Measurements from ENCODE around the gene STRN3.

The STRN3 gene

DNA sequence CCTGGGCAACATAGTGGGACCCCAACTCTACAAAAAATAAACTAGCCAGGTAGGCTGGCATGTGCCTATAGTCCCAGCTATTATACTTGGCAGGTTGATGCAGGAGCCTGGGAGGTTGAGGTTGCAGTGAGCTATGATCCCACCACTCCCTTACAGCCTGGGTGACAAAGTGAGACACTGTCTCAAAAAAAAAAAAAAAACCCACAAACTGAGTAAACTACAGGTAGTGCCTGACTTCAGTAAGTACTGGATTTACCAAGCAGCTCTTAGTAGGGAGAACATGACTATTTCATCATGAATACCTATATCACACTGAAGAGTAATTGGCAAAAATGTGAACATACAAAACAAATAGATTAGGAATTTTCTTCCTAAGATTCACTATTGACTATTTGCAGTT is 33.1 kb downstream of the STRN3 start:
- TF ChIP-seq, protein P1, sequence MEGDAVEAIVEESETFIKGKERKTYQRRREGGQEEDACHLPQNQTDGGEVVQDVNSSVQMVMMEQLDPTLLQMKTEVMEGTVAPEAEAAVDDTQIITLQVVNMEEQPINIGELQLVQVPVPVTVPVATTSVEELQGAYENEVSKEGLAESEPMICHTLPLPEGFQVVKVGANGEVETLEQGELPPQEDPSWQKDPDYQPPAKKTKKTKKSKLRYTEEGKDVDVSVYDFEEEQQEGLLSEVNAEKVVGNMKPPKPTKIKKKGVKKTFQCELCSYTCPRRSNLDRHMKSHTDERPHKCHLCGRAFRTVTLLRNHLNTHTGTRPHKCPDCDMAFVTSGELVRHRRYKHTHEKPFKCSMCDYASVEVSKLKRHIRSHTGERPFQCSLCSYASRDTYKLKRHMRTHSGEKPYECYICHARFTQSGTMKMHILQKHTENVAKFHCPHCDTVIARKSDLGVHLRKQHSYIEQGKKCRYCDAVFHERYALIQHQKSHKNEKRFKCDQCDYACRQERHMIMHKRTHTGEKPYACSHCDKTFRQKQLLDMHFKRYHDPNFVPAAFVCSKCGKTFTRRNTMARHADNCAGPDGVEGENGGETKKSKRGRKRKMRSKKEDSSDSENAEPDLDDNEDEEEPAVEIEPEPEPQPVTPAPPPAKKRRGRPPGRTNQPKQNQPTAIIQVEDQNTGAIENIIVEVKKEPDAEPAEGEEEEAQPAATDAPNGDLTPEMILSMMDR (IDR thresholded peaks at IDR 0.05; ENCODE audit: control insufficient read depth, extremely low read depth, insufficient read depth) = no peak
- DNase-seq (ENCODE audit: low read depth) = no peak

DNA sequence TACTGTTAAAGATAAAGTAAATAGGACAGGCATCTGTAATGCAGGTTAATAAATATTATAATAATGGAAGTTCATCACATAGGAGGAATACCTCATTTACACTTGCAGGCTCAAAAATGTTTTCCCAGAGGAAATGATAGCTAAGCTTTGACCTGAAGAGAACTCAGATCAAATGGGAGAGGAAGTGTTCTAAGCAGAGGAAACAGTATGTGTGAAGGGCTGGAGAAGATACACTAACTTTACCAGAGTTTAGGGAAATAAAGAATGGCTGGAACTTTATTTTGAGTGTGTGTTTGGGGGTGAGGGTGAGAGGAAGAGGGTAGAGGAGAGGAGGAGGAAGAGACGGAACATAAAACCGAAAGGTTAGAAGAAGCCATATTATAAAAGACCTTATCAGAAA is 34.8 kb downstream of the STRN3 start:
- no peak overlapping the region for H3K4me3 ChIP-seq (ENCODE audit: low read depth, low read length)
- TF ChIP-seq, protein P1 (IDR thresholded peaks at IDR 0.05; ENCODE audit: control insufficient read depth, extremely low read depth, insufficient read depth) = no peak
- DNase-seq (ENCODE audit: low read depth) = no peak

More for the DNA sequence above, 33.1 kb downstream of the STRN3 start:
- no peak overlapping the region for H3K4me3 ChIP-seq (ENCODE audit: low read depth, low read length)

DNA sequence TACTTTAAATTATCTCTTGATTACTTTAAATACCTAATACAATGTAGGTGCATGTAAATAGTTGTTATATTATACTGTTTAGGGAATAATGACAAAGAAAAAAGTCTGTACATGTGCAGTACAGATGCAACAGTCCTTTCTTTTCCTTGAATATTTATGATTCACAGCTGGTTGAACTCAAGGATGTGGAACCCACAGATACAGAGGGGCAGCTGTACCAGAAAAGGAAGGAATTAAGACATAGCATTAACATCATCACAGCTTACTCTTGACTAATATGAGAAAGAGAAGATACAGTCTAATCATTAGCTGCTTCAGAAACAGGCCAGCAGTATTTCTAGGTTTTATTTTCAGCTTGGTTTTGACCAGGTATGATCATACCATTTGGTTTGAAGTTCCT is 35.4 kb downstream of the STRN3 start:
- DNase-seq (ENCODE audit: low read depth) = no peak
- H3K4me3 ChIP-seq (ENCODE audit: low read depth, low read length) = no peak overlapping the region
- TF ChIP-seq, protein P1 (IDR thresholded peaks at IDR 0.05; ENCODE audit: control insufficient read depth, extremely low read depth, insufficient read depth) = no peak

DNA sequence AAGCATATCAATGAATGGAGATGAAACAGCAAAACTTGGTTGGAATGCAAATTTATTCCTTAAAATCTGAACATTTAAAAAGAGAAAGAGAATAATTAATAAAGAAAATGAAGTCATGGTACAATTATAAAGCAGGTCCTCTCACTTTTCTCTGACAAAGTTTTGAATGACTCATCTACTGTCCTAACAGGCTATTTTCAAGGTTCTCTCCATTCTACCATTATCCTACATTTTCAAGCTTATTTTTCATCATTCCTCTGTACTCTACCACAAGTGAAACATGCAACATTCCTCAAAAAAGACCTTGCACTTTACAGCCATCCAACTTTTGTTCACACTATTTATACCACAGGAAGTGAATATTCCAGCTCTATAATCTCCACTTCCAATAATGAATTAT is 37.7 kb downstream of the STRN3 start:
- no peak for DNase-seq (ENCODE audit: low read depth)
- no peak overlapping the region for H3K4me3 ChIP-seq (ENCODE audit: low read depth, low read length)
- TF ChIP-seq, protein P1 (IDR thresholded peaks at IDR 0.05; ENCODE audit: control insufficient read depth, extremely low read depth, insufficient read depth) = no peak

DNA sequence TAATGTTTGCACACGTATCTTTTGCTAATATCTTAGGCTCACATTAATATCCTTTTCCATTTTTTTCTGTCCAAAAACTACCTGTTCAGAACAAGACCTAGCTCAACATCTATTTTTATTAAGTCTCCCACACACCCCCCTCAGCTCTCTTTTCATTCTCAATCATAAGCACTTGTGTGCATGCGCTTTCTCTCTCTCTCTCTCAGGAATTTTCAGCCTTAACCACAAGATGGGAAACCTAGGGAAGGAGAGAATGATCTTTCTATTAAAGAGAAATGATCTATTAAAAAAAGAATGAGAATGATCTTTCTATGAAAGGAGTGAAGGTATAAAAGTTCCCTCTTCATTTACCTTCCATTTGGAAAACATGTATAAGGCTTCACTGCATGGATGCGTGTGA is 40.4 kb downstream of the STRN3 start:
- no peak overlapping the region for H3K4me3 ChIP-seq (ENCODE audit: low read depth, low read length)
- TF ChIP-seq, protein P1 (IDR thresholded peaks at IDR 0.05; ENCODE audit: control insufficient read depth, extremely low read depth, insufficient read depth) = no peak
- DNase-seq (ENCODE audit: low read depth) = no peak

DNA sequence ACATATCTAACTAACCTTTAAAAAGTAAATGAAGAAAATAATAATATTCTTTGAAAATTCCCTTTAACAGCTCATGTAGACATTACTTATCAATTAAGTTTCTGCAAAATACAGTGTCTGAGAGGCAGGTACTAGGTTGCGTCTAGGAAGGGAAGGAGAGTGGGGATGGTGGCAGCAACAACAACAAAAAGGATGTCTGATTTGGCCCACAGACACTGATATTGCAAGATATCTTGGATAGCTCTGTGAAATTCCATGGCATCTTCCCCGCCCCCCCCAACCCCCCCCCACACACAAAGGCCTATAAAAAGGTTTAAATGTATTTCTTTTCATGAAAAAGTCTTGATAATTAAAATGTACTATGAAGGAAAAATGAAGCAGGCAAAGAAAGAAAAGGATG is 42.3 kb downstream of the STRN3 start:
- TF ChIP-seq, protein P1 (IDR thresholded peaks at IDR 0.05; ENCODE audit: control insufficient read depth, extremely low read depth, insufficient read depth) = no peak
- DNase-seq (ENCODE audit: low read depth) = no peak
- no peak overlapping the region for H3K4me3 ChIP-seq (ENCODE audit: low read depth, low read length)

DNA sequence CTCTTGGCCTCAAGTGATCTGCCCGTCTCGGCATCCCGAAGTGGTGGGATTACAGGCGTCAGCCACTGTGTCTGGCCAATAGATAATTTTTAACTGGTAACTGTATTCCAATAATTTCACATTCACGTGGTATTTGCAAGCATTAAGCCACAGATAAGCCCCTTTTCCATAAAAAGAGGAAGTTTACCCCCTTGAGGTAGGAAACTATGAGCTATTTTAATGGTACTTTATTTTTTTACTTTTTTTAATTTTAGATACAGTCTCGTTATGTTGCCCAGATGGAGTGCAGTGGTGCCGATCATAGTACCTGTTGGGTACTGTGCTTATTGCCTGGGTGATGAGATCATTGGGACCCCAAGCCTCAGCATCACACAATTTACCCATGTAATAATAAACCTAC is 43.6 kb downstream of the STRN3 start:
- DNase-seq (ENCODE audit: low read depth) = no peak
- no peak overlapping the region for H3K4me3 ChIP-seq (ENCODE audit: low read depth, low read length)
- TF ChIP-seq, protein P1 (IDR thresholded peaks at IDR 0.05; ENCODE audit: control insufficient read depth, extremely low read depth, insufficient read depth) = no peak
